Mesenchymal stem cell (in vitro differentiated cells and primary cell): ENCODE data around the gene ASMTL.
A peak's percentile ranks its signal among the peaks of the same experiment; 100 is the strongest.

ENCODE experiments used
- DNase-seq: peaks from one replicate; pipeline ENCODE4 v3.0.0-alpha.2; 2013
- H2AFZ ChIP-seq: one replicate; pipeline ENCODE4 v1.6.1; 2013; ENCODE audit warnings: low read depth, mild to moderate bottlenecking, control low read depth, inconsistent platforms, low read length, moderate library complexity
- H2AK5ac ChIP-seq: 2 replicates; pipeline ENCODE4 v1.6.1; 2013; ENCODE audit warnings: low read length, moderate library complexity, mild to moderate bottlenecking, inconsistent platforms; ENCODE audit not compliant: severe bottlenecking
- H2BK120ac ChIP-seq: one replicate; pipeline ENCODE4 v1.6.1; 2013; ENCODE audit warnings: low read depth, mild to moderate bottlenecking, inconsistent platforms, low read length, moderate library complexity
- H2BK12ac ChIP-seq, 2 experiments: one replicate each; pipeline ENCODE4 v1.6.1; 2013; ENCODE audit warnings: inconsistent platforms in 2 of 2, low read length in 2 of 2, mild to moderate bottlenecking in 2 of 2, moderate library complexity in 2 of 2, control low read depth in 1 of 2
- H2BK15ac ChIP-seq: one replicate; pipeline ENCODE4 v1.6.1; 2013; ENCODE audit warnings: mild to moderate bottlenecking, low read depth, inconsistent platforms; ENCODE audit not compliant: poor library complexity, severe bottlenecking
- H2BK5ac ChIP-seq: 2 replicates; pipeline ENCODE4 v1.6.1; 2013; ENCODE audit warnings: low read depth, mild to moderate bottlenecking, low read length, control low read depth, inconsistent platforms; ENCODE audit not compliant: poor library complexity, severe bottlenecking
- H3K14ac ChIP-seq, 2 experiments: one replicate each; pipeline ENCODE4 v1.6.1; 2013; ENCODE audit warnings: inconsistent platforms in 2 of 2, low read length in 2 of 2, control low read depth in 1 of 2, mild to moderate bottlenecking in 1 of 2, moderate library complexity in 1 of 2
- H3K18ac ChIP-seq, 2 experiments: one replicate each; pipeline ENCODE4 v1.6.1; 2013; ENCODE audit warnings: inconsistent platforms in 2 of 2, low read length in 2 of 2, control low read depth in 1 of 2, low read depth in 1 of 2, mild to moderate bottlenecking in 1 of 2
- H3K23ac ChIP-seq, 2 experiments: one replicate each; pipeline ENCODE4 v1.6.1; 2013; ENCODE audit warnings: inconsistent platforms in 2 of 2, low read length in 2 of 2, mild to moderate bottlenecking in 2 of 2, moderate library complexity in 2 of 2, control low read depth in 1 of 2
- H3K27ac ChIP-seq: 2 replicates; pipeline ENCODE4 v1.5.1; 2013; ENCODE audit warnings: mild to moderate bottlenecking, moderate library complexity, low read length, control low read depth, inconsistent platforms; ENCODE audit not compliant: poor library complexity, severe bottlenecking
- H3K27me3 ChIP-seq, 2 experiments: 2 replicates each; pipeline versions ENCODE4 v1.6.1 to v1.7.0; 2013; ENCODE audit warnings: low read length in 2 of 2, mild to moderate bottlenecking in 2 of 2, moderate library complexity in 2 of 2, control low read depth in 1 of 2, inconsistent platforms in 1 of 2; ENCODE audit not compliant: control insufficient read depth in 1 of 2, insufficient read depth in 1 of 2
- H3K36me3 ChIP-seq, 2 experiments: 2 replicates each; pipeline versions ENCODE4 v1.6.1 to v1.7.0; 2013; ENCODE audit warnings: low read length in 2 of 2, control low read depth in 1 of 2, inconsistent platforms in 1 of 2, low read depth in 1 of 2, mild to moderate bottlenecking in 1 of 2; ENCODE audit not compliant: insufficient read depth in 2 of 2, control insufficient read depth in 1 of 2
- H3K4ac ChIP-seq, 2 experiments: one replicate each; pipeline ENCODE4 v1.6.1; 2013; ENCODE audit warnings: inconsistent platforms in 2 of 2, low read length in 2 of 2, mild to moderate bottlenecking in 2 of 2, moderate library complexity in 2 of 2, control low read depth in 1 of 2, low read depth in 1 of 2
- H3K4me1 ChIP-seq: 2 replicates; pipeline ENCODE4 v1.6.1; 2013; ENCODE audit warnings: low read depth, low read length, control low read depth; ENCODE audit not compliant: control insufficient read depth, insufficient read depth
- H3K4me2 ChIP-seq: 2 replicates; pipeline ENCODE4 v1.6.1; 2013; ENCODE audit warnings: low read length, mild to moderate bottlenecking, inconsistent platforms; ENCODE audit not compliant: poor library complexity, severe bottlenecking
- H3K4me3 ChIP-seq, 2 experiments: 2 replicates each; pipeline versions ENCODE4 v1.5.1 to v1.7.0; 2013; ENCODE audit warnings: low read length in 2 of 2, mild to moderate bottlenecking in 2 of 2, control low read depth in 1 of 2, low read depth in 1 of 2; ENCODE audit not compliant: insufficient read depth in 1 of 2
- H3K79me1 ChIP-seq: replicated peaks from 2 replicates; pipeline ENCODE4 v1.6.1; 2013; ENCODE audit warnings: mild to moderate bottlenecking, control low read depth, low read length, inconsistent platforms; ENCODE audit not compliant: poor library complexity, severe bottlenecking
- H3K9ac ChIP-seq: 2 replicates; pipeline ENCODE4 v1.7.0; 2013; ENCODE audit warnings: mild to moderate bottlenecking, low read length, moderate library complexity
- H3K9me3 ChIP-seq: 2 replicates; pipeline ENCODE4 v1.7.0; 2013; ENCODE audit warnings: mild to moderate bottlenecking, low read length; ENCODE audit not compliant: control insufficient read depth
- H4K8ac ChIP-seq: one replicate; pipeline ENCODE4 v1.6.1; 2013; ENCODE audit warnings: inconsistent platforms, mild to moderate bottlenecking, low read length, moderate library complexity
- H4K91ac ChIP-seq: one replicate; pipeline ENCODE4 v1.6.1; 2013; ENCODE audit warnings: mild to moderate bottlenecking, low read length, inconsistent platforms
- WGBS: methylation state at CpG from one replicate; pipeline ENCODE4 v1.1.7; 2013; ENCODE audit warnings: mixed read lengths; 5-methylcytosine and 5-hydroxymethylcytosine counted together

ASMTL gene

DNA sequence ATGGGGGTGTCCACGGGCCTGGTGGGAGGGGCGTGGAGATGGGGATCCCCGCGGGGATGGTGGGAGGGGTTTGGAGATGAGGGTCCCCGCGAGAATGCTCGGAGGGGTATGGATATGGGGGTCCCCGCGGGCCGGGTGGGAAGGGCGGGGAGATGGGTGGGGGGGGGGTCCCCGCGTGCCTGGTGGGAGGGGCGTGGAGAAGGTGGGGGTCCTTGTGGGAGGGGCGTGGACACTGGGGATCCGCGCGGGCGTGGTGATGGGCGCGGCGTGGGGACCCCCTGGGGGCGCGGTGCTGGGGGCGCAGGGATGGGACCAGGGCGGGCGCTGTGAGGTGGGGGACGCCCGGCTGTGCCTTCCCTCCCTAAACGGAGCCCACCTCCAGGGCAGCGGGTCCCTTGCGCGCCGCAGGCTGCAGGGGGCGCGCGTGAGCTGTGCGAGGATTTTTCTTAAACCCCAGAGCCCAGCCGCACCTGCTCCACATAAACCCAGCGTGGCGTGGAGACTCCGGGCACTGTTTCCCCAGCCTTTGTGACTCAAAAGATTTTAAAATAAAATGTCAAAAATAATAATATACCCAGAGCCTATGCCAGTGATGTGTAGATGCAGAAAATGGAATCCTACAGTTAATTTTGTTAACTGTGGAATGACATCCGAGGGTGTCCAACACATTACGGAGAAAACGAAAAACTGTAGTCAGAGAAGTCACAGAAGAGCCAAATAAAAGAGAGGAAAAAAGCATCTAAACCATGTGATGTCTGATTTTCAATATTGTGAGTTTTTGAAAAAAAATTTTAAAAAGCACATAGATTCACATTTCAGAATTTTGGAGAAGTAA lies 1.5 kb upstream of the ASMTL start:
- no peak overlapping the region for H2AK5ac ChIP-seq
- no peak overlapping the region for H2BK15ac ChIP-seq
- H2AFZ ChIP-seq, result peak overlapping the region; percentile 81
- H3K27ac ChIP-seq, result no peak overlapping the region
- no peak overlapping the region for H3K18ac ChIP-seq
- H3K27me3 ChIP-seq, result peaks cover 6 to 18% of the 10 kb centered on the region in 2 experiments
- H2BK12ac ChIP-seq, result no peak overlapping the region
- peak; percentile 82 for DNase-seq
- H2BK120ac ChIP-seq, result no peak overlapping the region
- H3K4me1 ChIP-seq, result peaks cover 19% of the 10 kb centered on the region
- no peak overlapping the region for H2BK5ac ChIP-seq
- H4K91ac ChIP-seq, result peak overlapping the region; percentile 39
- no peak overlapping the region for H3K4ac ChIP-seq
- no peaks in the 10 kb centered on the region for H3K36me3 ChIP-seq
- H4K8ac ChIP-seq, result peak overlapping the region; percentile 69
- H3K9ac ChIP-seq, result no peak overlapping the region
- no peak overlapping the region for H3K14ac ChIP-seq
- no peaks in the 10 kb centered on the region for H3K9me3 ChIP-seq
- WGBS, result 18% methylated on average over 17 of the region's 45 CpGs
- peak overlapping the region; percentile 65 for H3K4me2 ChIP-seq
- H3K4me3 ChIP-seq, result peak overlapping the region; percentile 49 to 62
- peaks cover 33% of the 10 kb centered on the region for H3K79me1 ChIP-seq
- no peak overlapping the region for H3K23ac ChIP-seq

DNA sequence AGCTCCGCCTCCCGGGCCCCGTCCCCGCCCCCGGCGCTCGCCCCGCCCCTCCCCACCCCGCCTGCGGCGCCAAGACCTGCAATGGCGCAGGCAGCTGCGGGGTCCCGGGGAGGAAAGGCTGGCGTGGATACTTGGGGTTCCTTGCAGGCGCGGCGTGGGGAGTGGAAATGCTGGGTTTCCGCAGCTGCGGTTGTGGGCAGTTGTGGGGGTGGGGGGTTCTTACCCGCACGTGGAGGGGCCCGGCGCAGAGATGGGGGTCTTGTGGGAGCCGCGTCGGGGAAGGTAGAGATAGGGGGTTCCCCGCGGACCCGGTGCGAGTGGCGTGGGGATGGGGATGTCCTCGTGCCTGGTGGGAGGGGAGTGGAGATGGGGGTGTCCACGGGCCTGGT lies 680 bp upstream of the ASMTL start:
- H3K4me1 ChIP-seq, result peaks cover 19% of the 10 kb centered on the region
- 0% methylated on average over 25 of the region's 34 CpGs for WGBS
- peak overlapping the region in 1 of 2 experiments; percentile 84 for H2BK12ac ChIP-seq
- no peak overlapping the region for H2BK120ac ChIP-seq
- H2BK5ac ChIP-seq, result no peak overlapping the region
- peaks cover 6 to 18% of the 10 kb centered on the region in 2 experiments for H3K27me3 ChIP-seq
- peak overlapping the region; percentile 58 to 97 for H3K18ac ChIP-seq
- H4K8ac ChIP-seq, result peak overlapping the region; percentile 94
- H3K23ac ChIP-seq, result peak overlapping the region in 1 of 2 experiments; percentile 80
- H3K14ac ChIP-seq, result no peak overlapping the region
- peak overlapping the region; percentile 74 for H3K4me2 ChIP-seq
- H3K27ac ChIP-seq, result peak overlapping the region; percentile 98
- peak overlapping the region; percentile 78 for H3K9ac ChIP-seq
- no peak for DNase-seq
- H3K36me3 ChIP-seq, result peaks cover 2 to 4% of the 10 kb centered on the region in 2 experiments
- peak overlapping the region; percentile 89 for H4K91ac ChIP-seq
- H2AFZ ChIP-seq, result peak overlapping the region; percentile 98
- no peaks in the 10 kb centered on the region for H3K9me3 ChIP-seq
- H2AK5ac ChIP-seq, result no peak overlapping the region
- H3K4me3 ChIP-seq, result peak overlapping the region; percentile 73 to 78
- H3K4ac ChIP-seq, result peak overlapping the region; percentile 78 to 98
- peaks cover 34% of the 10 kb centered on the region for H3K79me1 ChIP-seq
- no peak overlapping the region for H2BK15ac ChIP-seq

DNA sequence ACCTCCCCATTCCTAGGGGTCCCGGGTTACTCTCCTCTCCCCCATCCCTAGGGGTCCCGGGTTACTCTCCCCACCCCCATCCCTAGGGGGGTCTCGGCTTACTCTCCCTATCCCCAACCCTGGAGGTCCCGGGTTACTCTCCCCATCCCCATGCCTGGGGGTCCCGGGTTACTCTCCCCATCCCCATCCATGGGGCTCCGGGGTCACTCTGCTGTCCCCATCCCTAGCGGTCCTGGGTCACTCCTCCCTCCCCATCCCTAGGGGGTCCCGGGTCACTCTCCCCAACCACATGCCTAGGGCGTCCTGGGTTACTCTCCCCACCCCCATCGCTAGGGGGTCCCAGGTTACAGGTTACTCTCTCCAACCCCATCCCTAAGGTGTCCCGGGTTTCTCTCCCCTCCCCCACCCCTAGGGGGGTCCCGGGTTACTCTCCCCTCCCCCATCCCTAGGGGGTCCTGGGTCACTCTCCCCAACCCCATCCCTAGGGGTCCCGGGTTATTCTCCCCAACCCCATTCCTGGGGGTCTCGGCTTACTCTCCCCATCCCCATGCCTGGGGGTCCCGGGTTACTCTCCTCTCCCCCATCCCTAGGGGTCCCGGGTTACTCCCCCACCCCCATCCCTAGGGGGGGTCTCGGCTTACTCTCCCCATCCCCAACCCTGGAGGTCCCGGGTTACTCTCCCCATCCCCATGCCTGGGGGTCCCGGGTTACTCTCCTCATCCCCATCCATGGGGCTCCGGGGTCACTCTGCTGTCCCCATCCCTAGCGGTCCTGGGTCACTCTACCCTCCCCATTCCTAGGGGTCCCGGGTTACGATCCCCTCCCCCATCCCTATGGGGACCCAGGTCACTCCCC lies 821 bp downstream of the ASMTL start:
- H3K4ac ChIP-seq, result peak overlapping the region; percentile 62 to 96
- WGBS, result 34% methylated on average over 23 of the region's 23 CpGs

More for the DNA sequence above, 821 bp downstream of the ASMTL start:
- Histone ChIP-seq H3K4me1 (peaks cover 23% of the 10 kb centered on the region), H2BK15ac (no peak overlapping the region), H3K36me3 (peaks cover 5 to 10% of the 10 kb centered on the region in 2 experiments), H2AFZ (no peak overlapping the region), H3K9me3 (no peaks in the 10 kb centered on the region), H2BK12ac (no peak overlapping the region), H3K9ac (peak overlapping the region; percentile 93), H3K4me3 (peak overlapping the region; percentile 88 to 98), H2BK120ac (peak overlapping the region; percentile 59), H2AK5ac (peak overlapping the region; percentile 69), H3K4me2 (peak overlapping the region; percentile 95), H3K14ac (peak overlapping the region in 1 of 2 experiments; percentile 57), H4K8ac (peak overlapping the region; percentile 42), H3K23ac (no peak overlapping the region), H2BK5ac (no peak overlapping the region), H4K91ac (no peak overlapping the region), H3K18ac (peak overlapping the region in 1 of 2 experiments; percentile 21), H3K27ac (no peak overlapping the region), H3K79me1 (peaks cover 34% of the 10 kb centered on the region), H3K27me3 (peaks cover 6 to 8% of the 10 kb centered on the region in 2 experiments)
- DNase-seq, result no peak
